HG02623 (cell line): ENCODE results near the gene TMEM266.

Source experiments
- ATAC-seq: cut with Tn5 transposase; IDR thresholded peaks from one replicate; pipeline ENCODE4 v1.9.1; 2021; ENCODE audit warnings: moderate library complexity; ENCODE audit not compliant: unreplicated experiment

The TMEM266 gene

GRCh38 chr15:76065793-76066192 lies 6.0 kb downstream of the TMEM266 start:
- ATAC-seq: no peak

GRCh38 chr15:76070192-76070591 lies 10.4 kb downstream of the TMEM266 start:
- no peak for ATAC-seq

GRCh38 chr15:76070921-76071635 lies 11.3 kb downstream of the TMEM266 start:
- no peak for ATAC-seq

GRCh38 chr15:76071806-76072205 lies 12.0 kb downstream of the TMEM266 start:
- ATAC-seq: no peak

- ATAC-seq: no peak
Observed at GRCh38 chr15:76073554-76073953, 13.8 kb downstream of the TMEM266 start.

- no peak for ATAC-seq
Observed at GRCh38 chr15:76075046-76075445, 15.3 kb downstream of the TMEM266 start.

GRCh38 chr15:76078285-76078877 lies 18.6 kb downstream of the TMEM266 start:
- ATAC-seq: no peak

- ATAC-seq: no peak
Observed at GRCh38 chr15:76084256-76084655, 24.5 kb downstream of the TMEM266 start.

GRCh38 chr15:76098685-76099084 lies 38.9 kb downstream of the TMEM266 start:
- ATAC-seq: no peak

- ATAC-seq: no peak
Observed at GRCh38 chr15:76099388-76099787, 39.6 kb downstream of the TMEM266 start.

- no peak for ATAC-seq
Observed at GRCh38 chr15:76100361-76100760, 40.6 kb downstream of the TMEM266 start.

GRCh38 chr15:76101655-76102054 lies 41.9 kb downstream of the TMEM266 start:
- ATAC-seq: no peak

- no peak for ATAC-seq
Observed at GRCh38 chr15:76105391-76105790, 45.6 kb downstream of the TMEM266 start.

- no peak for ATAC-seq
Observed at GRCh38 chr15:76105911-76106310, 46.1 kb downstream of the TMEM266 start.

- ATAC-seq: no peak
Observed at GRCh38 chr15:76107169-76107568, 47.4 kb downstream of the TMEM266 start.

GRCh38 chr15:76108021-76108723 lies 48.4 kb downstream of the TMEM266 start:
- no peak for ATAC-seq

GRCh38 chr15:76109046-76109445 lies 49.3 kb downstream of the TMEM266 start:
- ATAC-seq: no peak

GRCh38 chr15:76114561-76114960 lies 54.8 kb downstream of the TMEM266 start:
- ATAC-seq: no peak

- ATAC-seq: no peak
Observed at GRCh38 chr15:76116138-76116885, 56.5 kb downstream of the TMEM266 start.

GRCh38 chr15:76117181-76117580 lies 57.4 kb downstream of the TMEM266 start:
- no peak for ATAC-seq

GRCh38 chr15:76118767-76119166 lies 59.0 kb downstream of the TMEM266 start:
- no peak for ATAC-seq
